PC-3 (cell line): Measurements from ENCODE around the gene TMEM243. TPM values are rescaled to one million over a fixed set of nuclear protein-coding genes. Genes with fewer than 3 reads are reported as not detected.

Source experiments
- ATAC-seq: fragments of 200-7000 bp; cut with Tn5 transposase; 2 replicates; pipeline ENCODE4 v1.9.1; 2020; ENCODE audit warnings: mild to moderate bottlenecking, moderate library complexity
- BruUV-seq: library from RNA; stranded (reverse); fragments of 400-500 nt; replicated peaks from 2 replicates; lab custom pipeline; 2021; lab: Mats Ljungman, UMichigan
- CTCF ChIA-PET: fragments of 300-600 bp; sonication (Branson Sonifier 250); formaldehyde crosslinking; loops from one replicate; lab custom pipeline; 2022; ENCODE audit warnings: antibody characterized with exemption; lab: Charles Lee
- POLR2A ChIA-PET: fragments of 300-600 bp; sonication (Branson Sonifier 250); formaldehyde crosslinking; loops from one replicate; lab custom pipeline; 2022; ENCODE audit warnings: antibody characterized with exemption; ENCODE audit not compliant: unreplicated experiment; lab: Charles Lee
- DNase-seq: peaks from one replicate; pipeline ENCODE4 v3.0.0-alpha.2; 2015
- H2AFZ ChIP-seq: fragments of 300-600 bp; sonication (generic); 2 replicates; pipeline ENCODE4 v1.6.0; 2016; ENCODE audit warnings: antibody characterized with exemption, low read length
- H3F3A ChIP-seq: fragments of 300-600 bp; sonication (generic); one replicate; pipeline ENCODE4 v1.6.0; 2017; ENCODE audit warnings: antibody characterized with exemption, low read length, control low read depth, mild to moderate bottlenecking; ENCODE audit not compliant: unreplicated experiment
- H3K27ac ChIP-seq: fragments of 300-600 bp; sonication (generic); 2 replicates; pipeline ENCODE4 v1.5.1; 2016; ENCODE audit warnings: mild to moderate bottlenecking, low read length
- H3K27me3 ChIP-seq: fragments of 300-600 bp; sonication (generic); 2 replicates; pipeline ENCODE4 v1.6.1; 2016; ENCODE audit warnings: low read length, mixed read lengths
- H3K36me3 ChIP-seq: fragments of 300-600 bp; sonication (generic); 2 replicates; pipeline ENCODE4 v1.6.1; 2016; ENCODE audit warnings: low read depth, mixed run types, low read length, mixed read lengths
- H3K4me1 ChIP-seq: fragments of 300-600 bp; sonication (generic); 2 replicates; pipeline ENCODE4 v1.5.1; 2016; ENCODE audit warnings: low read length; ENCODE audit not compliant: insufficient read depth
- H3K4me2 ChIP-seq: fragments of 300-600 bp; sonication (generic); 2 replicates; pipeline ENCODE4 v1.6.0; 2016; ENCODE audit warnings: low read length
- H3K4me3 ChIP-seq: fragments of 300-600 bp; sonication (generic); 2 replicates; pipeline ENCODE4 v1.5.1; 2016; ENCODE audit warnings: mild to moderate bottlenecking, low read length, mixed read lengths
- H3K79me2 ChIP-seq: fragments of 300-600 bp; sonication (generic); 2 replicates; pipeline ENCODE4 v1.6.1; 2017; ENCODE audit warnings: low read length, mixed read lengths
- H3K9ac ChIP-seq: fragments of 300-600 bp; sonication (generic); 2 replicates; pipeline ENCODE4 v1.6.0; 2016; ENCODE audit warnings: mild to moderate bottlenecking, low read length
- H3K9me2 ChIP-seq: fragments of 300-600 bp; sonication (generic); replicated peaks from 2 replicates; pipeline ENCODE4 v1.6.1; 2016; ENCODE audit warnings: mixed run types, low read length, mixed read lengths
- H3K9me3 ChIP-seq: fragments of 300-600 bp; sonication (generic); 2 replicates; pipeline ENCODE4 v1.6.1; 2016; ENCODE audit warnings: low read length, mixed read lengths
- H4K20me1 ChIP-seq: fragments of 300-600 bp; sonication (generic); 2 replicates; pipeline ENCODE4 v1.6.1; 2016; ENCODE audit warnings: low read length, mixed read lengths
- CTCF ChIP-seq: fragments of 300-600 bp; sonication (generic); conservative IDR thresholded peaks from 2 replicates; pipeline ENCODE4 v1.5.1; 2017; ENCODE audit warnings: antibody characterized with exemption, low read depth, mild to moderate bottlenecking, low read length
- EZH2 ChIP-seq: fragments of 300-600 bp; sonication (generic); IDR thresholded peaks from one replicate; pipeline ENCODE4 v1.6.1; 2017; ENCODE audit warnings: antibody characterized with exemption, mild to moderate bottlenecking, low read length; ENCODE audit not compliant: unreplicated experiment
- EZH2phosphoT487 ChIP-seq: fragments of 300-600 bp; sonication (generic); IDR thresholded peaks from 2 replicates; pipeline ENCODE4 v1.6.1; 2018; ENCODE audit warnings: mild to moderate bottlenecking, antibody characterized with exemption, low read length, borderline replicate concordance
- intact Hi-C: fragments of 100-400 bp; cut with micrococcal nuclease; formaldehyde crosslinking; loops from 2 replicates; pipeline ENCODE4 v1.9.0; 2023
- total RNA-seq: library from RNA; depleted of rRNA; stranded (reverse); fragments of >200 nt; gene quantifications from 2 replicates; pipeline ENCODE4 v1.2.3, GENCODE V29; 2014

TMEM243 gene
- total RNA-seq, 1 experiment from 2014 or later = 16.6 TPM

- no TSS peak for BruUV-seq
- Histone ChIP-seq H3F3A (no peaks in the 10 kb centered on the region), H3K36me3 (no peaks in the 10 kb centered on the region), H3K4me3 (peak within 1 kb of the TSS; percentile 97), H3K27me3 (no peaks in the 10 kb centered on the region), H3K4me2 (peak within 1 kb of the TSS; percentile 88), H4K20me1 (peaks cover 41% of the 10 kb centered on the region), H3K9me2 (no peaks in the 10 kb centered on the region), H3K9me3 (no peaks in the 10 kb centered on the region), H3K4me1 (peaks cover 34% of the 10 kb centered on the region), H3K79me2 (peaks cover 47% of the 10 kb centered on the region), H3K9ac (peak within 1 kb of the TSS; percentile 95), H2AFZ (peak within 1 kb of the TSS; percentile 90), H3K27ac (peak within 1 kb of the TSS; percentile 91)
- no peak for TF ChIP-seq CTCF
- no peak for TF ChIP-seq EZH2phosphoT487
- TF ChIP-seq EZH2 = no peak
- ATAC-seq (peak; percentile 81), DNase-seq (peak; percentile 91)
- ChIA-PET POLR2A (interaction anchor here (0.5 to 1.0 kb wide), 8 partner anchors 21 to 670 kb away, joined by 3 to 13 read pairs (median 4); partner anchors contain the start of gene ELAPOR2), CTCF (interaction anchor here (0.6 to 0.7 kb wide), 4 partner anchors 67 to 510 kb away, joined by 3 to 4 read pairs (median 3); partner anchors contain the start of gene ELAPOR2)
- intact Hi-C loops = loop anchor here (1.0 to 5.0 kb wide), 2 partner anchors 85 to 220 kb away; no protein-coding TSS in a partner anchor
These were observed 67.2 kb downstream of the TMEM243 start, which contains the start of gene DMTF1 for GRCh38 chr7:87152112-87152896. DMTF1 (plus strand) TSS chr7:87152453; CDS start chr7:87164942, 12,489 bp downstream.

- intact Hi-C loops = loop anchor here (1.0 to 5.0 kb wide), 2 partner anchors 86 to 219 kb away; no protein-coding TSS in a partner anchor
- no peak for TF ChIP-seq EZH2
- TF ChIP-seq EZH2phosphoT487 = no peak
- no peak for TF ChIP-seq CTCF
- DNase-seq (no peak), ATAC-seq (peak; percentile 40)
- Histone ChIP-seq H2AFZ (peak overlapping the region; percentile 90), H3K79me2 (peaks cover 41% of the 10 kb centered on the region), H3K27me3 (no peaks in the 10 kb centered on the region), H3K9me3 (no peaks in the 10 kb centered on the region), H3K4me2 (peak overlapping the region; percentile 88), H3K27ac (peak overlapping the region; percentile 91), H3F3A (no peaks in the 10 kb centered on the region), H3K36me3 (no peaks in the 10 kb centered on the region), H3K4me3 (peak overlapping the region; percentile 97), H3K4me1 (peaks cover 34% of the 10 kb centered on the region), H3K9me2 (no peaks in the 10 kb centered on the region), H3K9ac (peak overlapping the region; percentile 95), H4K20me1 (peaks cover 35% of the 10 kb centered on the region)
- POLR2A ChIA-PET = interaction anchor here (0.6 to 1.0 kb wide), 5 partner anchors 76 to 358 kb away, joined by 3 to 13 read pairs (median 4); partner anchors contain the start of gene ELAPOR2
- CTCF ChIA-PET = no interaction called here
- TSS peak; percentile 91 for BruUV-seq
These were observed 67.8 kb downstream of the TMEM243 start for GRCh38 chr7:87151729-87152111.
